Keratinocyte (primary cell): Measurements from ENCODE around the gene TAF4. TPM values are rescaled to one million over a fixed set of nuclear protein-coding genes. Genes with fewer than 3 reads are reported as not detected.

Source experiments
- DNase-seq: peaks from one replicate; pipeline ENCODE4 v3.0.0-alpha.2; 2011; ENCODE audit warnings: low read depth, missing footprints, low spot score
- FAIRE-seq: peaks from 2 replicates; lab custom pipeline; 2011; peaks lifted over from hg19 to GRCh38; lab: Jason Lieb, UNC
- H2AFZ ChIP-seq: 2 replicates; pipeline ENCODE4 v1.6.0; 2012; ENCODE audit warnings: low read length, control low read depth, inconsistent platforms; ENCODE audit not compliant: control insufficient read depth
- H3K27ac ChIP-seq: 2 replicates; pipeline ENCODE4 v1.5.1; 2011; ENCODE audit warnings: low read length; ENCODE audit not compliant: control insufficient read depth, insufficient read depth
- H3K27me3 ChIP-seq: 3 replicates; pipeline ENCODE4 v1.6.0; 2011; ENCODE audit warnings: low read length; ENCODE audit not compliant: control insufficient read depth, insufficient read depth; ENCODE audit errors: extremely low read depth
- H3K36me3 ChIP-seq, 2 experiments: 2 replicates in 1 of 2; 3 replicates in 1 of 2; pipeline ENCODE4 v1.5.1; 2011; ENCODE audit warnings: low read length in 2 of 2, mild to moderate bottlenecking in 1 of 2; ENCODE audit not compliant: control insufficient read depth in 2 of 2, insufficient read depth in 2 of 2; ENCODE audit errors: extremely low read depth in 1 of 2
- H3K4me1 ChIP-seq: 3 replicates; pipeline ENCODE4 v1.5.1; 2011; ENCODE audit warnings: low read length; ENCODE audit not compliant: control insufficient read depth, insufficient read depth; ENCODE audit errors: extremely low read depth
- H3K4me2 ChIP-seq: 3 replicates; pipeline ENCODE4 v1.6.0; 2011; ENCODE audit warnings: low read depth, low read length; ENCODE audit not compliant: control insufficient read depth, insufficient read depth; ENCODE audit errors: extremely low read depth
- H3K4me3 ChIP-seq, 3 experiments: fragments of 200-600 bp in 1 of 3; sonication (generic) in 1 of 3; 2 replicates in 2 of 3; 3 replicates in 1 of 3; pipeline ENCODE4 v1.5.1; 2011 to 2016; ENCODE audit warnings: low read length in 3 of 3, mild to moderate bottlenecking in 3 of 3, control low read depth in 2 of 3, inconsistent platforms in 1 of 3, low read depth in 1 of 3, mixed read lengths in 1 of 3, mixed run types in 1 of 3, moderate library complexity in 1 of 3; ENCODE audit not compliant: control insufficient read depth in 2 of 3, insufficient read depth in 2 of 3; ENCODE audit errors: extremely low read depth in 1 of 3
- H3K79me2 ChIP-seq: 2 replicates; pipeline ENCODE4 v1.6.0; 2012; ENCODE audit warnings: low read length; ENCODE audit not compliant: control insufficient read depth, insufficient read depth
- H3K9ac ChIP-seq: 3 replicates; pipeline ENCODE4 v1.6.0; 2011; ENCODE audit warnings: low read length; ENCODE audit not compliant: control insufficient read depth, insufficient read depth; ENCODE audit errors: extremely low read depth
- H3K9me1 ChIP-seq: 3 replicates; pipeline ENCODE4 v1.6.0; 2011; ENCODE audit warnings: low read length; ENCODE audit not compliant: control insufficient read depth, insufficient read depth; ENCODE audit errors: extremely low read depth
- H3K9me3 ChIP-seq: 2 replicates; pipeline ENCODE4 v1.5.1; 2012; ENCODE audit warnings: low read depth, low read length; ENCODE audit not compliant: control insufficient read depth
- H4K20me1 ChIP-seq: 3 replicates; pipeline ENCODE4 v1.6.0; 2011; ENCODE audit warnings: low read length; ENCODE audit not compliant: control insufficient read depth, insufficient read depth; ENCODE audit errors: extremely low read depth
- CTCF ChIP-seq, 3 experiments: IDR thresholded peaks in 1 of 3; conservative IDR thresholded peaks in 1 of 3; optimal IDR thresholded peaks in 1 of 3; 2 replicates in 2 of 3; 3 replicates in 1 of 3; pipeline versions ENCODE3 to v1.5.1; 2011; ENCODE audit warnings: low read length in 3 of 3, mild to moderate bottlenecking in 3 of 3, moderate library complexity in 2 of 3, control low read depth in 1 of 3, inconsistent platforms in 1 of 3; ENCODE audit not compliant: insufficient read depth in 2 of 3; ENCODE audit errors: extremely low read depth in 1 of 3
- EZH2 ChIP-seq: IDR thresholded peaks from one replicate; pipeline ENCODE4 v1.6.1; 2012; ENCODE audit warnings: inconsistent platforms, mild to moderate bottlenecking, low read length, moderate library complexity
- dilution Hi-C: fragments of 300-500 bp; cut with MboI; formaldehyde crosslinking; loops from one replicate; pipeline ENCODE4 v1.7.0; 2020; ENCODE audit warnings: low sequenced_read_pairs; ENCODE audit not compliant: extremely low pct_ligation_motif_present
- polyA plus RNA-seq, 5 experiments: library from polyadenylated mRNA; depleted of rRNA in 3 of 5; stranded (reverse) in 3 of 5; stranded (forward) in 1 of 5; unstranded in 1 of 5; fragments of >200 nt; gene quantifications; 1 replicate in 1 of 5; 2 replicates in 3 of 5; 3 replicates in 1 of 5; pipeline versions ENCODE4 v1.2.1 to v1.2.3, GENCODE V29; 2011 to 2012; ENCODE audit warnings: missing spikeins in 2 of 5, low read depth in 1 of 5, low replicate concordance in 1 of 5

Gene TAF4
- polyA plus RNA-seq, 1 donor (not counting 4 experiments of a cell fraction or from before 2014, with no cell fraction given): 3.3 TPM

GRCh38 chr20:62014488-62014775 is 51.2 kb downstream of the TAF4 start:
- TF ChIP-seq EZH2: no peak
- TF ChIP-seq CTCF (optimal IDR thresholded peaks at IDR 0.05 in 1 of 3, IDR thresholded peaks at IDR 0.05 in 1 of 3, conservative IDR thresholded peaks at IDR 0.05 in 1 of 3; ENCODE audit: extremely low read depth in 1 of 3, insufficient read depth in 2 of 3, low read length in 3 of 3): no peak
- Histone ChIP-seq H3K9ac (no peak overlapping the region), H3K4me1 (no peaks in the 10 kb centered on the region), H3K36me3 (peaks cover 7 to 11% of the 10 kb centered on the region in 2 experiments), H3K27ac (no peak overlapping the region), H3K9me3 (no peaks in the 10 kb centered on the region), H3K4me2 (no peak overlapping the region), H3K9me1 (no peaks in the 10 kb centered on the region), H2AFZ (no peak overlapping the region), H3K4me3 (no peak overlapping the region), H3K27me3 (no peaks in the 10 kb centered on the region), H3K79me2 (peaks cover 20% of the 10 kb centered on the region), H4K20me1 (peaks cover 8% of the 10 kb centered on the region)
- FAIRE-seq (no peak), DNase-seq (no peak)
- dilution Hi-C loops: no loop called here

GRCh38 chr20:62012631-62013030 is 53.0 kb downstream of the TAF4 start:
- no peak overlapping the region for H3K9ac ChIP-seq
- TF ChIP-seq CTCF (optimal IDR thresholded peaks at IDR 0.05 in 1 of 3, IDR thresholded peaks at IDR 0.05 in 1 of 3, conservative IDR thresholded peaks at IDR 0.05 in 1 of 3; ENCODE audit: extremely low read depth in 1 of 3, insufficient read depth in 2 of 3, low read length in 3 of 3) (no peak), EZH2 (no peak)
- H3K4me1 ChIP-seq: no peaks in the 10 kb centered on the region
- FAIRE-seq (no peak), DNase-seq (no peak)
- no peaks in the 10 kb centered on the region for H3K27me3 ChIP-seq
- peaks cover 5% of the 10 kb centered on the region for H3K79me2 ChIP-seq
- no peak overlapping the region for H3K4me3 ChIP-seq
- no peak overlapping the region for H3K27ac ChIP-seq
- H3K4me2 ChIP-seq: no peak overlapping the region
- H3K9me3 ChIP-seq: no peaks in the 10 kb centered on the region
- peaks cover 17 to 19% of the 10 kb centered on the region in 2 experiments for H3K36me3 ChIP-seq
- H2AFZ ChIP-seq: no peak overlapping the region
- peaks cover 4% of the 10 kb centered on the region for H4K20me1 ChIP-seq
- dilution Hi-C loops: no loop called here
- H3K9me1 ChIP-seq: no peaks in the 10 kb centered on the region
